Epithelial cell of esophagus (primary cell): ENCODE measurements around the gene GP2.
"Not testable (repeated sequence)": the region's sequence is repeated elsewhere in the genome, so short reads cannot be mapped to it uniquely, and the experiment has no call there.

Experiments used
- DNase-seq: peaks from one replicate; pipeline ENCODE4 v3.0.0; 2010; ENCODE audit warnings: low read depth
- H3K4me3 ChIP-seq: 2 replicates; pipeline ENCODE4 v1.5.1; 2011; ENCODE audit warnings: mild to moderate bottlenecking, low read length, control low read depth
- TF ChIP-seq, protein P1 (sequence below): IDR thresholded peaks from 2 replicates; pipeline ENCODE4 v1.5.1; 2011; ENCODE audit warnings: low read depth, mild to moderate bottlenecking, low read length, control low read depth, inconsistent platforms; ENCODE audit not compliant: insufficient read depth; ENCODE audit errors: missing control alignments

GP2 gene

DNA sequence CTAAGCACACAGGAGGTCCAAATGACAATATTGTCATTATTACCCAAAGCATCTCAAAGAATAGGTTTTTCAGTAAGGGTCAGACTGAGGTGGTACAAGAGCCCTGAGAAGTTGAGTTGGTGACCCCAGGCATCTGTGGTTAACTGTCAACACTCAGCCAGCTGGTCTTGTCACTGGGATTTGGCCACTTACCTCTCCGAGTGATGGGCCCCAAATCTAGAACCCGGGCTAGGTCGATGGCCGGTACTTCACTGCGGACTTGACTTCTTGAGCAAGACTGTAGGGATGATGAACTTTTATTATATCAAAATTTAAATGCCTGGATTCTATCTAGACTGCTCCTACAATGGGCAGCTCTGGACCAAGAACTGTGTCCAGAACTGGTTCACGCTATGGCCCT lies 11.5 kb downstream of the GP2 start:
- DNase-seq = no peak
- TF ChIP-seq, protein P1, sequence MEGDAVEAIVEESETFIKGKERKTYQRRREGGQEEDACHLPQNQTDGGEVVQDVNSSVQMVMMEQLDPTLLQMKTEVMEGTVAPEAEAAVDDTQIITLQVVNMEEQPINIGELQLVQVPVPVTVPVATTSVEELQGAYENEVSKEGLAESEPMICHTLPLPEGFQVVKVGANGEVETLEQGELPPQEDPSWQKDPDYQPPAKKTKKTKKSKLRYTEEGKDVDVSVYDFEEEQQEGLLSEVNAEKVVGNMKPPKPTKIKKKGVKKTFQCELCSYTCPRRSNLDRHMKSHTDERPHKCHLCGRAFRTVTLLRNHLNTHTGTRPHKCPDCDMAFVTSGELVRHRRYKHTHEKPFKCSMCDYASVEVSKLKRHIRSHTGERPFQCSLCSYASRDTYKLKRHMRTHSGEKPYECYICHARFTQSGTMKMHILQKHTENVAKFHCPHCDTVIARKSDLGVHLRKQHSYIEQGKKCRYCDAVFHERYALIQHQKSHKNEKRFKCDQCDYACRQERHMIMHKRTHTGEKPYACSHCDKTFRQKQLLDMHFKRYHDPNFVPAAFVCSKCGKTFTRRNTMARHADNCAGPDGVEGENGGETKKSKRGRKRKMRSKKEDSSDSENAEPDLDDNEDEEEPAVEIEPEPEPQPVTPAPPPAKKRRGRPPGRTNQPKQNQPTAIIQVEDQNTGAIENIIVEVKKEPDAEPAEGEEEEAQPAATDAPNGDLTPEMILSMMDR = no peak
- H3K4me3 ChIP-seq = no peak overlapping the region

DNA sequence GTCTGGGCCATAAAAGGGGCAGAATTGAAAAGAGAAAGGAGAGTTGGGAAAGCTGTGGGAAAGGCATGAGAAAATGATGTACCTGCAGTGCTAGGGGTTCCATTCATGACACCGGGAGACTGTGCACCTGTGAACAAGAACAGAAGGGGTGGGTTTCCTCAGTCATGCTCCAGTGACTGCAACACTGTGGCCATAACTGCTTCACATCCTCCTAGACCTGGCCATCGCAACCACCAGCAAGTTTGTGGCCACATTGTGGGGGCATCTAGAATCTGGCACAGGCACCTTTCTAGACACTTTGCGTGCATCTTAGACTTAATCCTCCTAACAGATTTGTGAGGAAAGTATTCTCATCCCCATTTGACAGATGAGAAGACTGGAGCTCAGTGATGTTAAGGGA lies 12.7 kb downstream of the GP2 start:
- DNase-seq = no peak
- no peak overlapping the region for H3K4me3 ChIP-seq
- TF ChIP-seq, protein P1 = no peak

DNA sequence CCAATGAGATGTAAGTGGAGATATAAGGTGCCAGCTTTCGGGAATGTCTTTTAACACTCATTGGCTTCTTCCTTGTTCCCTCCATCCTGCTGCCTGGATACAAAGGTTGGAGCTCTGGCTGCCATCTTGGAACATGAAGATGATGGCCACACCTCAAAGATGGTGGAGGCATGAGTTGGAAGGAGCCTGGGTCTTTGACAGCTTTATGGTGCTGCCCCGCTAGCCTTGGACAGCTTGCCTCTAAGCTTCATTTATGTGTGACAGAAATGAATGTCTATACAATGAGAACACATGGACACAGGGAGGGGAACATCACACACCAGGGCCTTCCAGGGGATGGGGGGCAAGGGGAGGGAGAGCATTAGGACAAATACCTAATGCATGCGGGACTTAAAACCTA lies 13.6 kb downstream of the GP2 start:
- no peak for DNase-seq
- TF ChIP-seq, protein P1 = no peak
- no peak overlapping the region for H3K4me3 ChIP-seq

DNA sequence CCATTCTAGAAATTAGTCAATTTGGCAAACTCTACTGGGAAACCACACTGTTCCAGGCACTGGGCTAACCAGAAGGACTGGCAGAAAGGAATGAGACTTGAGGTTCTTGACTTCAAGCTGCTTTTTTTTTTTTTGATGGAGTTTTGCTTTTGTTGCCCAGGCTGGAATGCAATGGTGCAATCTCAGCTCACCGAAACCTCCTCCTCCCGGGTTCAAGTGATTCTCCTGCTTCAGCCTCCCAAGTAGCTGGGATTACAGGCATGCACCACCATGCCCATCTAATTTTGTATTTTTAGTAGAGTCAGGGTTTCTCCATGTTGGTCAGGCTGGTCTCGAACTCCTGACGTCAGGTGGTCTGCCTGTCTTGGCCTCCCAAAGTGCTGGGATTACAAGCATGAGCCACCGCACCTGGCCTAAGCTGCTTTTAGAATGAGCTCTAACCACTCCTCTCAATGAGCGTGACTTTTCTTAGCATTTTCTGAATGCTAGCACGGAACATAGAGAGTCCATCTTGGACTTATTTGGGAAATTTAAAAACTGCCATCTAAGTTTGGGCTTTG lies 14.7 kb downstream of the GP2 start:
- not testable (repeated sequence) for DNase-seq, H3K4me3 ChIP-seq

DNA sequence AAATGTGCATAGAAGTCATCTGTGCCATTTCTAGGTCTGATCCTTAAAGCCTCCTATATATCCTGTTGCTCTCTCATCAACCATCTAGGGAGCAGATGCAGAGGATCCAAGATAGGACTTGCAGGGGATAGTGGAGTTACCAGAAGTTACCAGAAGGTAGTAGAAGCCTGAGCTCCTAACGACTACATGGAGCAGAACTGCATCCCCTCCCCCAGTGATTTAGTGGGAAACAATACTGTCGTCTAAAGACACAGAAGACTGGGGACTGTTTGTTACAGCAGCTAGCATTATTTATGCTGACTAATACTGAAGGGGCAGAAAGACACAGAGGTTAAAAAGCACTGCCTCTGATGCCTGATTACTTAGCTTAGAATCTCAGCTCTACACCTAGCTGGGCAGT lies 15.8 kb downstream of the GP2 start:
- H3K4me3 ChIP-seq = no peak overlapping the region
- no peak for DNase-seq
- TF ChIP-seq, protein P1 = no peak

DNA sequence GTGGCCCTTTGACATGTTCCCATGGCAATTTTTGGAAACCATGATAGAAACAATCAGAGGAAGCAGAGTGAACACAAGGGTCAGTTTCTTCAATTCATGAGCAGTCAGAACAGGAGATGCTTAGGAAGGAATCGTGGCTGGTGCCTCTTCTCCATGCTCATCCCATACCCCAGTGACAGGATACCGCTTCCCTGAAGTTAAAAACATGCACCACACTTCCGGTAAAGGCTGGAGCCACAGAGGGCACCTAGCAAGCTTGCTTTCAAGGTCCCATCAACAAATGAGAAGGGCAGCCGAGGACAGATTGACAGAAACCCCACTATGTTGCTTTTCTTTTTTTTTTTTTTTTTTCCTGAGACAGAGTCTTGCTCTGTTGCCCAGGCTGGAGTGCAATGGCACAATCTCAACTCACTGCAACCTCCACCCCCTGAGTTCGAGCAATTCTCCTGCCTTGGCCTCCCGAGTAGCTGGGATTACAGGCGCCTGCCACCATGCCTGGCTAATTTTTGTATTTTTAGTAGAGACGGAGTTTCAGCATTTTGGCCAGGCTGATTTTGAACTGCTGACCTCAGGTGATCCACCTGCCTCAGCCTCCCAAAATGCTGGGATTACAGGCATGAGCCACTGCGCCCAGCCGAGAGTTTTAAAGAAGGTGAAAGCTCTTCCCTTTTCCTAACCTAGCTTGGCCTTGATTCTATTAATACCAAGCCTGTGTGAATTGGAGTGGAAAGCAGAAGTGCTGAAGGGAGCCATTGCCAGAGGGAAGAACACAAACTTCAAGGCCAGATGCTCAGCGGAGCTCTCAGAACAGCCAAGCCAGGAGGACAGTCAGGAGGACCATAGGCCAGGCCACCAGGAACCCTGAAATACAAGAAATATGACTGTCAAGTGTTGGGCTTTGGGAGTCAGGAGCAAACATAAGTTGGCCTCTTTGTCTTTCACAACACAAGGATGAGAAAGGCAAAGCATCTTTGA lies 16.6 kb downstream of the GP2 start:
- DNase-seq = no peak
- no peak overlapping the region for H3K4me3 ChIP-seq

DNA sequence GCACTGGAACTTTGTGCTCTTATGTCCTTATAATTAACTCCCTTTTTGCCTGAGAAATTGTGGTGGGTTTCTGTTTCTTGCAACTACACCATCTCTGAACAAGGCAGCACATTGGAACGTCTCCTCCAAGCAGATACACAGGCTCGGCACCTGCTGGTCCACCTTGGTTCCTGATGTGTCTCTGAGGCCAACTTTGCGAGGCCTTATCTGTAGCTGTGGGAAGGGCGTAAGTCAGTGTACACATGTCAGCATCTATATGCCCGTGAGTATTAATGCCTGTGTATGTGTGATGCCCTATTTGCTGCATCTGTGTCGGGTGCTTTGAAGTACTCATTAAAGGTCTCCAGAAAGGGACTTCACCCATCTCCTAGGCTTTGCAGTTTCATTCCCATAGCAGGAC lies 17.5 kb downstream of the GP2 start:
- TF ChIP-seq, protein P1 = no peak
- H3K4me3 ChIP-seq = no peak overlapping the region
- no peak for DNase-seq

More for the DNA sequence above, 16.6 kb downstream of the GP2 start:
- TF ChIP-seq, protein P1 = no peak
